Stimulated activated CD8-positive, alpha-beta memory T cell treated with anti-CD3 and anti-CD28 coated beads, Interleukin-15, amount 100 ng/mL, for 1 hour (primary cell): ENCODE results near the gene ERVFRD-1.
"Not testable (repeated sequence)": the region's sequence is repeated elsewhere in the genome, so short reads cannot be mapped to it uniquely, and the experiment has no call there.

Experiments
- DNase-seq: peaks from one replicate; pipeline ENCODE4 v3.0.0-alpha.2; 2020; ENCODE audit warnings: low read depth

Gene ERVFRD-1

GRCh38 chr6:11091141-11091540 is 20.4 kb downstream of the ERVFRD-1 start:
- not testable (repeated sequence) for DNase-seq

GRCh38 chr6:11089695-11090094 is 21.8 kb downstream of the ERVFRD-1 start:
- no peak for DNase-seq

- DNase-seq, result not testable (repeated sequence)
Observed at GRCh38 chr6:11087141-11087812, 24.2 kb downstream of the ERVFRD-1 start.

GRCh38 chr6:11085758-11086435 is 25.6 kb downstream of the ERVFRD-1 start:
- no peak for DNase-seq

- no peak for DNase-seq
Observed at GRCh38 chr6:11083956-11084355, 27.6 kb downstream of the ERVFRD-1 start.

GRCh38 chr6:11083491-11083890 is 28.0 kb downstream of the ERVFRD-1 start:
- no peak for DNase-seq

GRCh38 chr6:11080296-11080695 is 31.2 kb downstream of the ERVFRD-1 start:
- no peak for DNase-seq

GRCh38 chr6:11078266-11078665 is 33.3 kb downstream of the ERVFRD-1 start:
- no peak for DNase-seq

- no peak for DNase-seq
Observed at GRCh38 chr6:11076540-11076939, 35.0 kb downstream of the ERVFRD-1 start.

- no peak for DNase-seq
Observed at GRCh38 chr6:11072101-11072500, 39.4 kb downstream of the ERVFRD-1 start.

- DNase-seq, result no peak
Observed at GRCh38 chr6:11069760-11070159, 41.8 kb downstream of the ERVFRD-1 start.

- DNase-seq, result no peak
Observed at GRCh38 chr6:11067348-11067747, 44.2 kb downstream of the ERVFRD-1 start.

GRCh38 chr6:11066505-11067347 is 44.8 kb downstream of the ERVFRD-1 start:
- no peak for DNase-seq

GRCh38 chr6:11065436-11066202 is 45.9 kb downstream of the ERVFRD-1 start:
- DNase-seq, result no peak

GRCh38 chr6:11064836-11065235 is 46.7 kb downstream of the ERVFRD-1 start:
- DNase-seq, result no peak

- DNase-seq, result no peak
Observed at GRCh38 chr6:11062715-11063114, 48.8 kb downstream of the ERVFRD-1 start.

GRCh38 chr6:11062083-11062482 is 49.4 kb downstream of the ERVFRD-1 start:
- no peak for DNase-seq

- DNase-seq, result no peak
Observed at GRCh38 chr6:11058406-11058805, 53.1 kb downstream of the ERVFRD-1 start.

- no peak for DNase-seq
Observed at GRCh38 chr6:11056871-11057270, 54.7 kb downstream of the ERVFRD-1 start.

GRCh38 chr6:11055127-11055627 is 56.3 kb downstream of the ERVFRD-1 start:
- DNase-seq, result no peak

- DNase-seq, result no peak
Observed at GRCh38 chr6:11054722-11055121, 56.8 kb downstream of the ERVFRD-1 start.

GRCh38 chr6:11053307-11053706 is 58.2 kb downstream of the ERVFRD-1 start:
- DNase-seq, result no peak
